Raji (cell line): Measurements from ENCODE around the gene RPP40.

Source experiments
- POLR2A ChIP-seq: IDR thresholded peaks from 2 replicates; pipeline ENCODE4 v1.6.1; 2011; ENCODE audit warnings: low read depth, low read length, control low read depth; ENCODE audit not compliant: insufficient read depth

The RPP40 gene, protein sequence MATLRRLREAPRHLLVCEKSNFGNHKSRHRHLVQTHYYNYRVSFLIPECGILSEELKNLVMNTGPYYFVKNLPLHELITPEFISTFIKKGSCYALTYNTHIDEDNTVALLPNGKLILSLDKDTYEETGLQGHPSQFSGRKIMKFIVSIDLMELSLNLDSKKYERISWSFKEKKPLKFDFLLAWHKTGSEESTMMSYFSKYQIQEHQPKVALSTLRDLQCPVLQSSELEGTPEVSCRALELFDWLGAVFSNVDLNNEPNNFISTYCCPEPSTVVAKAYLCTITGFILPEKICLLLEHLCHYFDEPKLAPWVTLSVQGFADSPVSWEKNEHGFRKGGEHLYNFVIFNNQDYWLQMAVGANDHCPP

DNA sequence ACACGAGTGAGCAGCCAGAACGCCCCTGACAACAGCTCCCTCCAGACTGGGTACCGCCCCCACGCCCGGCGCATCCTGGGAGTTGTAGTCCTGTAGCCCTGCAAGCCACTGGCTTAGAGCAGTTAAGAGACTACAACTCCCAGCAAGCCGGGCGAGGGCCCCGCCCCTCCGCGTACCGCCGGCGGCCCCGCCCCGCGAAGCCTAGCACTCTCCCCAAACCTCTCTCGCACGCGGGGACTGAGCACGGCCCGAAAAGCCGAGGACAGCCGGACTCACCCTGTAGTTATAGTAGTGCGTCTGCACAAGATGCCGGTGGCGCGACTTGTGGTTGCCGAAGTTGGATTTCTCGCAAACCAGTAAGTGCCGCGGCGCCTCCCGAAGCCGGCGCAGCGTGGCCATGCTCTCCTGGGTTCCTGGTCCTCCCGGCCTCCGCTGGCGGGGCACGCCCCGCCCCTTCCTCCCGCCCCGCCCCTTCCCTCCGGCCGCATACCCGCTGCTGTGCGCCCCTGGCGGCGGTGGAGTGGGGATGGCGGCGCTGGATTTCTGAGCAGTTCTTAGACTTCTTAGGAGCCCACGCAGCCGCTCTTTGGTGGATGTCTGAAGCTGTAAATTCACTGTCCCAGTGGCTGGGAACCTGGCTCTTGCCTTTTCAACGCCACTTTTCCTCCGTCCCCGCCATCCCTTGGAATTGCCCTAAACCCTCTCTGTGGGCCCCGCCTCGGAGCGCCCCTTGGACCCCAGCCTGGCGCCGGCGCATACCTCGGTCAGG, at the start of gene RPP40:
RPP40 (minus strand) TSS at position 434 of the 769 bp plus-strand sequence; CDS start at position 399, 35 bp downstream.
- TF ChIP-seq POLR2A: peak; percentile 85

DNA sequence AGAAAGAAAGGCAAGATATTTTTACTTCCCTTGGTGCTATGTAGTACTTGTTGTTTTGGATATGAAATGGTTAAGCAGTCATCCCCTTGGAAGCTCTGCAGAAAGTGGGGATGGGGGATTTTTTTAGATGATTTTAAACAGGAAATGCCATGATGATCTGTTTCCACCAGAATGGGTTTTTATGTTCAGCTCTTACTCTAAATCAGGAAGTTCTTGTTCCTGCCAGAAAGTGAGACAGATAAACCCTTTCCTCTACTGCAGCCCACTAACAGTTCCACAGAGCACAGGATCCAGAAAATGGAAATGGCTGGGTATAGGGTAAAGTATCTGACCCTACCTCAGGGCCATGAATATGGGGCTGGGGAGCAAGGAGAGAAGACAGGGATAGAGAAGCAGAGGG, 49.2 kb upstream of the RPP40 start:
- no peak for TF ChIP-seq POLR2A

DNA sequence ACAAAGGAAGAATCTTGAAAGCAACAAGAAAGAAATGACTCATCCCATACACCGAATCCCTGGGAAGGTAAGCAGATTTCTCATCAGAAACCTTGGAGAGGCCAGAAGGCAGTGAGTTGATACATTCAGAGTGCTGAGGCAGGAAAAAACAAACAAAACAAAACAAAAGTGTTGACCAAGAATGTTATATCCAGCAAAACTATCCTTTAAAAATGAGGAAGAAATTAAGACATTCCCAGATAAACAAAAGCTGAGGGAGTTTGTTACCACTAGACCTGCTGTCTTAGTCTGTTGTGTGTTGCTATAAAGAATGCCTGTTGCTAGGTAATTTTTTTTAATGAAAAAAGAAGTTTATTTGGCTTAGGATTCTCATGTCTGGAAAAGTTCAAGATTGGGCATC, 47.6 kb upstream of the RPP40 start:
- TF ChIP-seq POLR2A: no peak

DNA sequence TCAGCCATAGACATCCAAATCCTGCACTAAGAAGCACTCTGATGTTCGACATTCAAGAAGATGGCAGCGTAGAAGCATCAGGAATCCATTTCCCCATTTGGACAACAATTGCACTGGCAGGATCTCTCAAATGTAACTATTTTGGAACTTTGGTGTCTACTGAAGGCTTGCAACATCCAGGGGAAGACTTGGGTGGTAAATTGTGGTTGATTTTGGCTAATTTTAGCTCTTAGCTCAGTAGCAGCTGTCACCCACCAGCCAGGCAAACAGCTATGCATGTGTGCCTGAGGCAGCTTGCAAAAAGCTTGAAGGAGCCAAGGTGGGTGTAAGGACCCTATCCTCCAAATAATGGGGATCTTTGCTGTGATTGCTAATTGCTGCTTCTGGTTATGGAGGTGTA, 46.2 kb upstream of the RPP40 start:
- TF ChIP-seq POLR2A: no peak

DNA sequence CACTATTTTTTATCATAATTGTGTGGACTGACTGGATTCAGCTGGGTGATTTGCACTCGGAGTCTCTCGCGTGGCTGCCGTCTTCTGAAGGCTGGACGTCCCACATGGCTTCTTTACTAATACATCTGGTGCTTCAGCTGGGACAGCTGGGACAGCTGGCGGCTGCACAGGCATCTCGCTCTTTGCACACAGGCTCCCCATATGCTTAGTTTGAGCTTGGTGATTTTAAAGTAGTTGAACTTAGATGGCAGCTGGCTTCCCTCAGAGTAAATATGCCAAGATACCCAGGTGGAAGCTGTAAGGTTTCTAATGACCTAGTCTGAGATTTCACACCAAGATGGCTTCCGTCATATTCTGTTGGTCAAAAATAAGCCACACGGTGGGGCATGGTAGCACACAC, 42.6 kb upstream of the RPP40 start:
- no peak for TF ChIP-seq POLR2A

DNA sequence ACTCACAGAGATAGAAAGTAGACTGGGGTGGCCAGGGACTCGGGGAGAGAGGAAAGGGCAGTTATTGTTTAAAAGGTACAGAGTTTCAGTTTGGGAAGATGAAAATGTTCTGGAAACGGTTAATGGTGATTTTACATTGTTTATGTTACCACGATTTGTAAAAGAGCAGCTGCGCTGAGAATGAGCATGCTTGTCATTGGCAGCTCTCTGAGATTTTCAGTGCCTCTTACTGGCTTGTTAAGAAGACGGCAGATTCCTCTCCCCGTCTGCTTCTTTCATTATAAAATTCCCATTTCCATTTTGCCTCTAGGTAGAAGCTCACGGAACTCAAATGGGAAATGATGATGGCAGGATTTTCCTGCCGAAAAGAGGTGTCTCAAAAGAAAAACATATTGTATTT, 41.6 kb upstream of the RPP40 start:
- no peak for TF ChIP-seq POLR2A

DNA sequence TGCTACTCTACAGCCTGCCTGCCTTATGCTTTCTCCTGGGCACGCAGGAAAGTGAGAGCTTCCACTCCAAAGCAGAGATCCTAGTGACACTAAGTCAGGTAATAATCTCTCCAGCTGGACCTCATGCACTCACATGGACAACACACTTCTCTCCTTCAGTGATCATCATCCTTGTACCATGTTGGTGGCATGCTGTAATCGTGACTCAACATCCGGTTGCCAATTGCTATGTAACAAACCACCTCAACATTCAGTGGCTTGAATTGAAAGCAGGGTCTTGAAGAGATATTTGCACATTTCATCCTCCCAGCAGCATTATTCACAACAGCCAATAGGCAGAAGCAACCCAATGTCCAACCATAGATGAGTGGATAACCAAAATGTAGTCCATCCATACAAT, 41.0 kb upstream of the RPP40 start:
- no peak for TF ChIP-seq POLR2A

DNA sequence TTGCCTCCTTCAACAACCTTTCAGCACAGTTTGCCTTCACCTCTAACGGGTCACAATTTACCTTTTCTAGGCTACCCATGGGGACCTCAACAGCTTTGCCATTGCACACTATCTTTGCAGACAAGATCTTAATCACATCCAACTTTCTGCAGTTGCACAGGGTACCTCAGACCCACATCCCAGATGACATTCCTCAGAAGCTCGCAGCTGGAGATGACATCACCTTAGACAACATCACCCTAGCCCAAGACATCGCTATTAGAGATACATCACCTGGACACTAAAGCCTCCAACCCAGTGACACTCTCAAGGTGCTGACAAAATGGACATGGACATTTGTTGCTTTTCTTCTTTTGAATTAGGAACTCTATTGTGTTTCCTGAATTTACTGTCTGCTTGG, 38.6 kb upstream of the RPP40 start:
- TF ChIP-seq POLR2A: no peak

DNA sequence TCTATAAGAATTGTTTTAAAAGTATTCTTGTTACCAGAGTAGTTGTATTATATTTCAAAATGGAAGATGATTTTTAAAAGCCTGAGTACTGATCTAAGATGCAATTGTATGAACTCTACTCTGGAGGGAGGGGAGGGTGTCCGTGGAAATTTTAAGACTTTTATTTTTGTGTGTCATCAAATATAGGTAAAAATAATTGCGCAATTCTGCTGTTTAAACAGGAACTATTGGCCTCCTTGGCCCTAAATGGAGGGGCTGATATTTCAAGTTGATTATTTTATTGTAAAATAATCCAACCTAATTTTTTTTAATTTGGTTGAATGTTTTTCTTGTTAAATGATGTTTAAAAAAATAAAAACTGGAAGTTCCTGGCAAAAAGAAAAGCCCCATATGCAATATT, 38.1 kb upstream of the RPP40 start:
- no peak for TF ChIP-seq POLR2A

DNA sequence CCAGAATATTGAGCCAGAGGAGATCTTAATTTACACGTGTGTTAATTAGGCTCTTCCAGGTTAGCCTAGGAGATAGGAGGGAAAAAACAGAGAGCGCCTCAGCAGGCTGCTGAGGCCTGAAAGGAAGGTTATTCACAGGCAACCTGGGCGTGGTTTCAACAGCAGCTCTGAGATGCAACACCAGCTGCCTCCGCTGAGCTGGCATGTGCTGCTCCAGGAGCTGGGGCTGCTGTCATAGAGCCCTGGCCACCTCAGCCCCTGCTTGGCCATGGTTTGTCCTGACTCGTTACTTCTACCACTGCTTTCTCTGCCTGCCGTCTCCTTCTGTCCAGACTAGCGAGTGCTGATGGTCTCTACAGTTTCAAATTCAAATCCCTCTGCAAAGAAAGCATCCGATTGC, 32.4 kb upstream of the RPP40 start:
- no peak for TF ChIP-seq POLR2A

DNA sequence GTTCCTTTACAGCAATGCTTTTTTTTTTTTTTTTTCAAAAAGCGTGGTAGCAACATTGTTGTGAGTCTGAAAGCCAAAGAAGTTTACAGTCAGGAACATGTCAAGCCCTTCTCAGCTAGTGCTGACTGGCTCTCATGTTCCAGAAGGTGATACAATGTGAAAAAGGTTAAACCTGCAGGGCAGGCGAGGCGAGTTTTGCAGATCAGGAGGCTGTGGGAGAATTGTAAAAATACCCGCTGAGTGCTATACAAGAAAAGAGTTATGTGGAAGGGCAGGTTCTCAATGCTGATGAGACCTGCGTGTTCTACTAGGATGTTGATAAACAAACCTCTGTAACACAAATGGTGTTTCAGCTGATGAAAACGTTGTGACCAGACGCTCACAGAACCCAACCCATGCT, 30.9 kb upstream of the RPP40 start:
- no peak for TF ChIP-seq POLR2A

DNA sequence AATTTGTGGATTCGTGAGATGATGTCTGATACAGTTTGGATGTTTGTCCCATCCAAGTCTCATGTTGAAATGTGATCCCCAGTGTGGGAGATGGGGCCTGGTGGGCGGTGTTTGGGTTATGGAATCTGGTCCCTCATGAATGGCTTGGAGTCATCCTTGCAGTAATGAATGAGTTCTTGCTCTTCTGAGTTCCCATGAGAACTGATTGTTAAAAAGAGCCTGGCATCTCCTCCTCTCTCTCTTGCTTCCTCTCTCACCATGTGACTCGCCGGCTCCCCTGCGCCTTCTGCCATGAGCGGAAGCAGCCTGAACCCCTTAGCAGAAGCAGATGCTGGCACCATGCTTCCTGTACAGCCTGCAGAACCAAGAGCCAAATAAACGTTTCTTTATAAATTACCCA, 30.5 kb upstream of the RPP40 start:
- TF ChIP-seq POLR2A: no peak

DNA sequence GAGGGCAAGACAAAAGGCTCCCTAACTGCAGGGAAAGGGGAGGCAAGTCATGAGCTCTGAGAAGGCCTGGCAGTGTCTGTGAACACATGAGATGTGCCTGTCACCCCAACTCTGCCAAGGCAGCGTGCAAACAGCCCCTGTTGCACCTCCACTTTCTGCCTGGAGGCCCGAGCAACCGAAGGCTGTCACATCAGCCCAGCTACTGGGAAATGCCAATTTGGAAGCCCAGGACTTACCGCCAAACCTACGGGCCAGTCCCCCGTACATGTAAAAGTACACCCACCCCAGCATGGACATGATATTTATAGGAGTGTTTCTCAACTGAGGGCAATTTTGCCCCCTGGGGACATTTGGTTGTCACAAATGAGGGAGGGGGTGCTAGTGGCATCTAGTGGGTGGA, 27.3 kb upstream of the RPP40 start:
- no peak for TF ChIP-seq POLR2A

DNA sequence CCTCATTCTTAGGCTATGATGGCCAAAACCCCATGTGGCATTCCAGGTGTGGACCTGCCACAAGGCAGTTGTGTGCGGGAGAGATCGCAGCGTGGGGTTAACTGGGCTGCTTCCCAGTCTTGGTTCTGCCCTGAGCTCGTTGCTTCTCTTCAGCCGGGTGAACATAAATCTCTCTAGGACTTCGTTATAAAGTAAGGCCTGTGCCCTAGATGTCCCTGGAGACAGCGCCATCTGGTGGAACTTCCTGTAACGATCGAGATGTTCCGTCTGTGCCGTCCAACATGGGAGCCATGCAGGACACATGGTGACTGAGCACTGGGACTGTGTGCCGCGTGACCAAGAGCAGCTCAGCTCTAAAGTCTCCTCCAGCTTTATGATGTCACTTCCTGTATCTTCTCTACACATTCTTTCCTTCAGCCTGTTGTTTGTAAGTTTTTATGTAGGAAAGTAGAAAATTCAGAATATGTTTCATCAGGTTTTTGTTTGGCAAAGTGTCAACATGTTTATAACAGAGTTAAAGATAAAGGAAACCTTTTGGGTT, 26.8 kb upstream of the RPP40 start:
- no peak for TF ChIP-seq POLR2A

DNA sequence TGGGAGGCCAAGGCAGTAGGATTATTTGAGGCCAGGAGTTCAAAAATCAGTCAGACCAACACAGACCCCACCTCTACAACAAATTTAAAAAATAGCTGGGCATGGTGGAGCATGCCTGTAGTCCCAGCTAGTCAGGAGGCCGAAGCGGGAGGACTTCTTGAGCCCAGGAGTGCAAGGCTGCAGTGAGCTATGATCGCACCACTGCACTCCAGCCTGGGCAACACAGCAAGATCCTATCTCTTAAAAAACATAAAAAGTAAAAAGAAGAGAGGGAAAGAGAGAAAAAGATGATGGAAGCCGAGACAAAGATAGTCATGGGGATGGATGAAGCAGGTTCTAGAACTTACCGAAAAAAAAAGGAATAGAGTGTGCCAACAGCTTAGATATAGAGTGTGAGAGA, 25.8 kb upstream of the RPP40 start:
- TF ChIP-seq POLR2A: no peak

DNA sequence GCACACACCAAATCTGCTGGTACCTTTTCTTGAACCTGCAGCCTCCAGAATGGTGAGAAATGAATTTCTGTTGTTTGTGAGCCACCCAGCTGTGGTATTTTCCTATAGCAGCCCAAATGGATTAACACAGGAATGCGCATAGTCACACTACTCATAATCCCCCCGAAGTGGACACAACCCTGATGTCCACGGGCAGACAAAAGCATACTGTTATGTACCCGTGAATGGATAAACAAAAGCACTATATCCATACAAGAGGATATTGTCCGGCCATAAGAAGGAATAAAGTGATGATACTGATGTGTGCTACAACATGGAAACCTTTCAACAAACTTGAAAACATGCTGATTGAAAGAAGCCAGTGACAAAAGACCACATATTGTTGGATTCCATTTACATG, 25.1 kb upstream of the RPP40 start:
- TF ChIP-seq POLR2A: no peak
